ENCODE data around the gene GPC3.
"Not testable (repeated sequence)": the region's sequence is repeated elsewhere in the genome, so short reads cannot be mapped to it uniquely, and the experiment has no call there.

GPC3 gene

GRCh38 chrX:133723930-133724329 is 261.5 kb downstream of the GPC3 start:
- TF ChIP-seq CTCF (IDR thresholded peaks at IDR 0.05; ENCODE audit: control extremely low read depth, extremely low read depth, low read depth, missing control alignments), result no peak
- CTCF ChIA-PET, result interaction anchor here (1.0 kb wide), 1 partner anchor 9 kb away, joined by 3 read pairs; no protein-coding TSS in a partner anchor
- no peak for DNase-seq (ENCODE audit: extremely low spot score)
- POLR2A ChIA-PET, result no interaction called here

- no peak for TF ChIP-seq CTCF (IDR thresholded peaks at IDR 0.05; ENCODE audit: control extremely low read depth, extremely low read depth, low read depth, missing control alignments)
Measured at GRCh38 chrX:133722756-133723155, 262.6 kb downstream of the GPC3 start.

DNA sequence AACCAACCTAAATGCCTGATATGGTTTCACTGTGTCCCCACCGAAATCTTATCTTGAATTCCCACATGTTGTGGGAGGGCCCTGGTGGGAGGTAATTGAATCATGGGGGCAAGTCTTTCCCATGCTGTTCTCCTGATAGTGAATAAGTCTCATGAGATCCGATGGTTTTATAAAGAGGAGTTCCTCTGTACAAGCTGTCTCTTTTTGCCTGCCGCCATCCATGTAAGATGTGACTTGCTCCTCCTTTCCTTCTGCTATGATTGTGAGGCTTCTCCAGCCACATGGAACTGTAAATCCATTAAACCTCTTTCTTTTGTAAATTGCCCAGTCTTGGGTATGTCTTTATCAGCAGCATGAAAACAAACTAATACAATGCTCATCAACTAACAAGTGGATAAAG is 265.1 kb downstream of the GPC3 start:
- DNase-seq (ENCODE audit: extremely low spot score); POLR2A ChIA-PET; CTCF ChIA-PET: not testable (repeated sequence)

More at GRCh38 chrX:133722756-133723155, 262.6 kb downstream of the GPC3 start:
- no peak for DNase-seq (ENCODE audit: extremely low spot score)
- CTCF ChIA-PET, result no interaction called here
- POLR2A ChIA-PET, result no interaction called here

- POLR2A ChIA-PET, result no interaction called here
- TF ChIP-seq CTCF (IDR thresholded peaks at IDR 0.05; ENCODE audit: control extremely low read depth, extremely low read depth, low read depth, missing control alignments), result no peak
- CTCF ChIA-PET, result no interaction called here
- no peak for DNase-seq (ENCODE audit: extremely low spot score)
Measured at GRCh38 chrX:133715715-133716114, 269.7 kb downstream of the GPC3 start.

- ChIA-PET POLR2A (no interaction called here), CTCF (no interaction called here)
- no peak for DNase-seq (ENCODE audit: extremely low spot score)
- no peak for TF ChIP-seq CTCF (IDR thresholded peaks at IDR 0.05; ENCODE audit: control extremely low read depth, extremely low read depth, low read depth, missing control alignments)
Measured at GRCh38 chrX:133709501-133709900, 275.9 kb downstream of the GPC3 start.

- ChIA-PET CTCF (no interaction called here), POLR2A (no interaction called here)
- TF ChIP-seq CTCF (IDR thresholded peaks at IDR 0.05; ENCODE audit: control extremely low read depth, extremely low read depth, low read depth, missing control alignments), result no peak
- DNase-seq (ENCODE audit: extremely low spot score), result no peak
Measured at GRCh38 chrX:133706890-133707289, 278.5 kb downstream of the GPC3 start.

GRCh38 chrX:133702230-133702629 is 283.2 kb downstream of the GPC3 start:
- ChIA-PET POLR2A (no interaction called here), CTCF (no interaction called here)
- no peak for DNase-seq (ENCODE audit: extremely low spot score)
- no peak for TF ChIP-seq CTCF (IDR thresholded peaks at IDR 0.05; ENCODE audit: control extremely low read depth, extremely low read depth, low read depth, missing control alignments)
